Mesodermal cell (in vitro differentiated cells): ENCODE measurements around the gene CPAMD8.

Experiments
- H3K27ac ChIP-seq: 2 replicates; pipeline ENCODE4 v1.7.0; 2013; ENCODE audit warnings: mild to moderate bottlenecking, low read depth, low read length, moderate library complexity; ENCODE audit not compliant: severe bottlenecking
- H3K36me3 ChIP-seq: 2 replicates; pipeline ENCODE4 v1.7.1; 2013; ENCODE audit warnings: mild to moderate bottlenecking, low read length, moderate library complexity; ENCODE audit not compliant: control insufficient read depth, insufficient read depth
- H3K4me1 ChIP-seq: one replicate; pipeline ENCODE4 v1.7.1; 2013; ENCODE audit warnings: mild to moderate bottlenecking, low read length; ENCODE audit not compliant: insufficient read depth, control insufficient read depth, poor library complexity, severe bottlenecking
- H3K4me3 ChIP-seq: 2 replicates; pipeline ENCODE4 v1.7.0; 2013; ENCODE audit warnings: low read length, control low read depth, mild to moderate bottlenecking; ENCODE audit not compliant: insufficient read depth, poor library complexity, severe bottlenecking; ENCODE audit errors: extremely low read depth
- H3K9me3 ChIP-seq: 2 replicates; pipeline ENCODE4 v1.7.1; 2013; ENCODE audit warnings: mild to moderate bottlenecking, low read length, moderate library complexity; ENCODE audit not compliant: control insufficient read depth
- WGBS, 2 experiments: methylation state at CpG; one replicate each; pipeline ENCODE4 v1.1.5; 2013; ENCODE audit warnings: missing lambda C conversion rate in 2 of 2; ENCODE audit not compliant: insufficient coverage in 2 of 2; 5-methylcytosine and 5-hydroxymethylcytosine counted together

The CPAMD8 gene

GRCh38 chr19:16892868-16893685 lies 133.5 kb downstream of the CPAMD8 start:
- H3K36me3 ChIP-seq, result no peaks in the 10 kb centered on the region

DNA sequence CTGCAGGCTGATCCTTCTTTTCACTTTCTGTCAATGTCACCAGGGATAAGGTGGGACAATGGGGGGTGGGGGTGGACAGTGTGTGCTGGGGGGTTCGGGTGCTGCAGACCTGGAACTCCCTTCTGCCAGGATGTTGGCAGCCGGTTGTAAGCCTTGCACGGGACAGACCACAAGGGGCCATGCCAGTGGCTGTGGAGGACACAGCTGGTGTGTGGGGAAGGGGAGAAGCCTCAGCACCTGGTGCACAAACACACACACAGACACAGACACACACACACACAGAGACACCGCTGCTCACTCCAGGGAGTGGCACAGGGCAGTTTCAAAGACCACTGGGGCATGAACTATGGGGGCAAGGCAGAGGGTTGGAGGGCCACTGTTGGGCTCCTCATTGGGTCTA lies 134.2 kb downstream of the CPAMD8 start:
- Histone ChIP-seq H3K36me3 (no peaks in the 10 kb centered on the region), H3K4me3 (no peak overlapping the region), H3K4me1 (peaks cover 6% of the 10 kb centered on the region), H3K9me3 (no peaks in the 10 kb centered on the region), H3K27ac (no peak overlapping the region)
- WGBS, 2 experiments, result no CpG with 5 or more reads among the region's 4 CpGs

More at GRCh38 chr19:16892868-16893685, 133.5 kb downstream of the CPAMD8 start:
- H3K4me1 ChIP-seq, result peaks cover 6% of the 10 kb centered on the region
- H3K9me3 ChIP-seq, result no peaks in the 10 kb centered on the region
- H3K4me3 ChIP-seq, result no peak overlapping the region
- no peak overlapping the region for H3K27ac ChIP-seq
- WGBS, 2 experiments, result 88 to 94% methylated on average over 13 to 17 of the region's 19 CpGs

DNA sequence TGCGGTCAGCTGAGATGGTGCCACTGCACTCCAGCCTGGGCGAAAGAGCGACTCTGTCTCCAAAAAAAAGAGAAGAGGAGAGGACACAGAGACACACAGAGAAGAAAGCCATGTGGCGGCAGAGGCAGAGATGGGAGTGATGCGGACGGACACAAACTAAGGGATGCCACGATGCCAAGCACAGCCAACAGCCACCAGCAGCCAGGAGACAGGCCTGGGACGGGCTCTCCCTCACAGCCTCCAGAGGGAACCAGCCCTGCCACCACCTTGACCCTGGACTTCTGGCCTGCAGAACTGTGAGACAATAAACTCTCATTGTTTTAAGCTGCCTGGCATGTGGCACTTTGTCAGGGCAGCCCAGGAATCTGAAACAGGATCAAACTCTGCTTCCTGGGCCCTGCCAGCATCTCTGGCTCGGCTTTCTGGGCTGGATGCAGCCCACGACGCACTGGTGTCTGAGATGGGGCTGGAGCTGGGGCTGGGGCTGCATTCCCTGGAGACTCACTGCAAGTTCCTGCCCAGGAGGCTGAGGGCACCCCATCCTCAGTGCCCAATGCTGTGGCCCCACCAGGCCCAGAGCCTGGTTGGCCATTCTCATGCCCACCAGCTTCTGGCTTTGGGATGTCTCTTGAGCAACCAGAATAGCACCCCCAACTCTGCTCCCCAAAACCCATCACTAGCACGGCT lies 134.8 kb downstream of the CPAMD8 start:
- 85 to 90% methylated on average over 10 to 11 of the region's 12 CpGs for WGBS, 2 experiments
- no peak overlapping the region for H3K4me3 ChIP-seq
- peaks cover 6% of the 10 kb centered on the region for H3K4me1 ChIP-seq
- H3K36me3 ChIP-seq, result no peaks in the 10 kb centered on the region
- no peaks in the 10 kb centered on the region for H3K9me3 ChIP-seq
- H3K27ac ChIP-seq, result no peak overlapping the region

DNA sequence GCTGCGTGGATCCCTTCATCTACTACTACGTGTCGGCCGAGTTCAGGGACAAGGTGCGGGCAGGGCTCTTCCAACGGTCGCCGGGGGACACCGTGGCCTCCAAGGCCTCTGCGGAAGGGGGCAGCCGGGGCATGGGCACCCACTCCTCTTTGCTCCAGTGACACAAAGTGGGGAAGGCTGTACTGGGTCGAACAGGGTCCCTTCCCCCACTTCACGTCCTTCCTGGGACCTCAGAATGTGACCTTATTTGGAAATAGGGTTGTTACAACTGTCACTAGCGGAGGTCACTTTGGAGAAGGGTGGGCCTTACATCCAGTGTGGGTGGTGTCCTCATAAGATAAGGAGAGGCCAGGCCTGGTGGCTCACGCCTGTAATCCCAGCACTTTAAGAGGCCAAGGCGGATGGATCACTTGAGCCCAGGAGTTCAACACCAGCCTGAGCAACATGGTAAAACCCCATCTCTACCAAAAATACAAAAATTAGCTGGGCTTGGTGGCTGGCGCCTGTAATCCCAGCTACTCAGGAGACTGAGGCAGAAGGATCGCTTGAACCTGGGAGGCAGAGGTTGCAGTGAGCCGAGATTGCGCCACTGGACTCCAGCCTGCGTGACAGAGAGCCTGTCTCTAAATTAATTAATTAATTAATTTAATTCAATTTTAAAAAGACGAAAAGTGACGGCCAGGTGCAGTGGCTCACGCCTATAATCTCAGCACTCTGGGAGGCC lies 136.0 kb downstream of the CPAMD8 start:
- Histone ChIP-seq H3K4me1 (peaks cover 11% of the 10 kb centered on the region), H3K36me3 (no peaks in the 10 kb centered on the region), H3K9me3 (no peaks in the 10 kb centered on the region), H3K4me3 (no peak overlapping the region), H3K27ac (no peak overlapping the region)
- 93 to 99% methylated on average over 15 to 16 of the region's 24 CpGs for WGBS, 2 experiments

GRCh38 chr19:16889883-16890460 lies 136.6 kb downstream of the CPAMD8 start:
- WGBS, 2 experiments, result 96 to 97% methylated on average over 45 to 48 of the region's 48 CpGs
- no peaks in the 10 kb centered on the region for H3K9me3 ChIP-seq
- H3K4me1 ChIP-seq, result peaks cover 11% of the 10 kb centered on the region

DNA sequence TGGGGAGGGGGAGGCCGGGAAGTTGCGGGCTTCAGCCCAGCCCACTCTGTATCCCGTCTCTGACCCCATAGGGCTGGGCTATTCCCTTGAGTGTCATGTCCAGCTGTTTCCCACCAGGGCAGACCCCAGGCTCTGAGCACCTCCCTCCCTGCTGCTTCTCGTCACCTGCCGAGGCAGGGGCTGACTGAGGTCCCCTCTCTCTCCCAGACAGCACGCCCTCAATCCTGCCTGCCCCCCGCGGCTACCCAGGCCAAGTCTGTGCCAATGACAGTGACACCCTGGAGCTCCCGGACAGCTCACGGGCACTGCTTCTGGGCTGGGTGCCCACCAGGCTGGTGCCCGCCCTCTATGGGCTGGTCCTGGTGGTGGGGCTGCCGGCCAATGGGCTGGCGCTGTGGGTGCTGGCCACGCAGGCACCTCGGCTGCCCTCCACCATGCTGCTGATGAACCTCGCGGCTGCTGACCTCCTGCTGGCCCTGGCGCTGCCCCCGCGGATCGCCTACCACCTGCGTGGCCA lies 137.2 kb downstream of the CPAMD8 start:
- H3K36me3 ChIP-seq, result no peaks in the 10 kb centered on the region
- no peaks in the 10 kb centered on the region for H3K9me3 ChIP-seq
- H3K4me3 ChIP-seq, result no peak overlapping the region
- WGBS, 2 experiments, result 90 to 94% methylated on average over 17 to 20 of the region's 22 CpGs
- H3K27ac ChIP-seq, result peak overlapping the region; percentile 62
- peaks cover 11% of the 10 kb centered on the region for H3K4me1 ChIP-seq

More at GRCh38 chr19:16889883-16890460, 136.6 kb downstream of the CPAMD8 start:
- Histone ChIP-seq H3K36me3 (no peaks in the 10 kb centered on the region), H3K27ac (no peak overlapping the region), H3K4me3 (no peak overlapping the region)

- peak within 1 kb of the TSS; percentile 62 for H3K27ac ChIP-seq
- H3K4me3 ChIP-seq, result no peak within 1 kb of the TSS
- 74 to 81% methylated on average over 18 to 24 of the region's 31 CpGs for WGBS, 2 experiments
- H3K9me3 ChIP-seq, result no peaks in the 10 kb centered on the region
- no peaks in the 10 kb centered on the region for H3K36me3 ChIP-seq
- H3K4me1 ChIP-seq, result peaks cover 11% of the 10 kb centered on the region
Observed at GRCh38 chr19:16888629-16889365, 137.8 kb downstream of the CPAMD8 start, which contains the start of gene F2RL3. Gene F2RL3, plus strand, starts transcription at chr19:16888999. Its CDS starts 191 bp downstream, at chr19:16889190.

DNA sequence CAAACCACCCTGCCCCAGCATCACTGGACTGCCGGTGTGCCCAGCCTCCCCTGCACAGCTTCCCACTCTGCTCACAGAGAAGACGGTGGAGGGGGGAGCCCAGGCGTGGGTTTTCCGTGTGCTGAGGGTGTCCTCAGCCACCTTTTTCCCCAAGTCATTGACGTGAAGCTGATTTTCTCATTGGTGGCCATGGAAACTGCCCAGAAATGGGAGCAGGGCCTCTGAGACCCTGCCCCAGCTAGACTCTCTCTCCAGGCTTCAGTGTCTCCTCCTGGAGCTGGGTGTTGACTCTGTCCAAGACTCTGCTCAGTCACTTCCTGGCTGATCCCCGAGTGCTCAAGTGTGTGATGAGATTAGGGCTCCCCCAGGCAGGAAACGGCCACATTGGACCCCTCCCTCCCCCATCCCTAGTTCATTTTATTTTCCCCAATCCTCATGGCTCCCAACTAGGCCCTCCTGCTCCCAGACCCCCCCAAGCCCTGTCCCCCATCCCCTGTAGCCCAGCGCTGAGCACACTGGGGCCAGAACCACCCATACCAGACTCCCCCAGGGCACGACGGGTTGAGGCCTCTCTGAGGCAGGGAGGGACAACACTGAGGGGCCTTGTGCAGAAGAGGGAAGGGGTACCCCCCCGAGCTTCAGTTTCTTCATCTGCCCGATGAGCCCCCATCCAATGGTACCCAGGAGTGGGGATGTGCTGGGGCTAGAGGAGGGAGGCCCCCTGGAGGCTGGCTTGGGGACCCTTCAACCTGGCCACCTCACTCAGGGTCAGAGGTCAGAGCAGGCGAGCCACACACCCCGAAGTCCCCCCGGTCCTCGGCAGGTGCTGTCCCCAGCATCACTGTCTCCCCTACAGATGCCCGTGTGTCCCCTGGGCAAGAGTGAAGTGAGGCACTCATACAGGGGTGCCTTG lies 139.0 kb downstream of the CPAMD8 start:
- Histone ChIP-seq H3K36me3 (no peaks in the 10 kb centered on the region), H3K27ac (peak overlapping the region; percentile 45), H3K4me1 (peaks cover 11% of the 10 kb centered on the region), H3K9me3 (peaks cover under 1% of the 10 kb centered on the region), H3K4me3 (no peak overlapping the region)
- 89 to 93% methylated on average over 6 to 13 of the region's 17 CpGs for WGBS, 2 experiments

- no peak overlapping the region for H3K27ac ChIP-seq
- H3K4me3 ChIP-seq, result no peak overlapping the region
- H3K36me3 ChIP-seq, result no peaks in the 10 kb centered on the region
- WGBS, 2 experiments, result 92% methylated on average over 15 to 17 of the region's 20 CpGs
- H3K4me1 ChIP-seq, result peaks cover 11% of the 10 kb centered on the region
- peaks cover 12% of the 10 kb centered on the region for H3K9me3 ChIP-seq
Observed at GRCh38 chr19:16886305-16886880, 140.2 kb downstream of the CPAMD8 start.
